Astrocyte (in vitro differentiated cells and primary cell): ENCODE measurements around the gene SGCD.

Experiments used
- EZH2 ChIP-seq: IDR thresholded peaks from 2 replicates; pipeline ENCODE4 v1.6.1; 2012; ENCODE audit warnings: mild to moderate bottlenecking, low read length, inconsistent platforms; ENCODE audit not compliant: insufficient read depth
- TF ChIP-seq, protein P1 (sequence below): IDR thresholded peaks from 2 replicates; pipeline ENCODE4 v1.5.1; 2011; ENCODE audit warnings: low read depth, mild to moderate bottlenecking, inconsistent platforms, low read length, moderate library complexity; ENCODE audit not compliant: insufficient read depth

DNA sequence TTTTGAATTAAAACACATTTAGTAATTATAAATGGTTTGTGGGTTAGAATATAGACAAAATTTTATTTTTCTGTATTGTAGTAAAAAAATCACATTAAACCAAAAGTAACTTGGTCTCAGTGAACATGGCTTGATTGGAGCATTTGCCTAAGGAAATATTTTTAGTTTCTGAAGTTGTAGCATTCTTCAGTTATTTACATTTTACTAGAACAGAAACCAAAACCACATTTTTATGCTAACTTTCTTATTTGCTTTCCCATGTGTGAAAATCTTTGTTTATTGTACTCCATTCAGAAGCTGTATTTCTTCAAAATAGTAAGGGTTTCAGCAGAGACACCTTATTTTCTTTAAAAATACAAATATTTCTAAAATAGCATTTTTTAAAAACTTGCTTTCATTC, 129.9 kb downstream of the SGCD start:
- TF ChIP-seq, protein P1, sequence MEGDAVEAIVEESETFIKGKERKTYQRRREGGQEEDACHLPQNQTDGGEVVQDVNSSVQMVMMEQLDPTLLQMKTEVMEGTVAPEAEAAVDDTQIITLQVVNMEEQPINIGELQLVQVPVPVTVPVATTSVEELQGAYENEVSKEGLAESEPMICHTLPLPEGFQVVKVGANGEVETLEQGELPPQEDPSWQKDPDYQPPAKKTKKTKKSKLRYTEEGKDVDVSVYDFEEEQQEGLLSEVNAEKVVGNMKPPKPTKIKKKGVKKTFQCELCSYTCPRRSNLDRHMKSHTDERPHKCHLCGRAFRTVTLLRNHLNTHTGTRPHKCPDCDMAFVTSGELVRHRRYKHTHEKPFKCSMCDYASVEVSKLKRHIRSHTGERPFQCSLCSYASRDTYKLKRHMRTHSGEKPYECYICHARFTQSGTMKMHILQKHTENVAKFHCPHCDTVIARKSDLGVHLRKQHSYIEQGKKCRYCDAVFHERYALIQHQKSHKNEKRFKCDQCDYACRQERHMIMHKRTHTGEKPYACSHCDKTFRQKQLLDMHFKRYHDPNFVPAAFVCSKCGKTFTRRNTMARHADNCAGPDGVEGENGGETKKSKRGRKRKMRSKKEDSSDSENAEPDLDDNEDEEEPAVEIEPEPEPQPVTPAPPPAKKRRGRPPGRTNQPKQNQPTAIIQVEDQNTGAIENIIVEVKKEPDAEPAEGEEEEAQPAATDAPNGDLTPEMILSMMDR, result no peak
- no peak for TF ChIP-seq EZH2
